ENCODE data around the gene OPRM1.

OPRM1 gene

GRCh38 chr6:154080461-154081189 is 41.6 kb downstream of the OPRM1 start:
- Histone ChIP-seq H3K36me3 (ENCODE audit: control insufficient read depth, low read length) (no peaks in the 10 kb centered on the region), H3F3A (ENCODE audit: control insufficient read depth, insufficient read depth) (no peaks in the 10 kb centered on the region), H3K27me3 (ENCODE audit: control insufficient read depth, low read length) (no peaks in the 10 kb centered on the region), H3K4me1 (ENCODE audit: control insufficient read depth, low read length) (no peaks in the 10 kb centered on the region), H3K79me2 (ENCODE audit: control insufficient read depth, low read length) (no peaks in the 10 kb centered on the region), H3K27ac (ENCODE audit: low read depth, low read length) (no peak overlapping the region), H4K20me1 (ENCODE audit: control insufficient read depth, insufficient read depth, low read depth, low read length) (no peaks in the 10 kb centered on the region), H3K9me2 (replicated peaks; ENCODE audit: control insufficient read depth, low read length) (no peaks in the 10 kb centered on the region), H3K4me3 (ENCODE audit: low read length) (no peak overlapping the region), H3K9me3 (ENCODE audit: control insufficient read depth, insufficient read depth, low read length) (no peaks in the 10 kb centered on the region), H3K4me2 (ENCODE audit: low read length) (no peak overlapping the region)
- TF ChIP-seq EZH2phosphoT487 (IDR thresholded peaks at IDR 0.05; ENCODE audit: borderline replicate concordance, low read length) (no peak), CTCF (IDR thresholded peaks at IDR 0.05; ENCODE audit: low read depth, low read length, poor library complexity, severe bottlenecking) (no peak)

GRCh38 chr6:154086510-154086909 is 47.5 kb downstream of the OPRM1 start:
- H3K36me3 ChIP-seq (ENCODE audit: control insufficient read depth, low read length), result no peaks in the 10 kb centered on the region
- no peaks in the 10 kb centered on the region for H3K27me3 ChIP-seq (ENCODE audit: control insufficient read depth, low read length)
- no peaks in the 10 kb centered on the region for H3K4me1 ChIP-seq (ENCODE audit: control insufficient read depth, low read length)
- no peaks in the 10 kb centered on the region for H4K20me1 ChIP-seq (ENCODE audit: control insufficient read depth, insufficient read depth, low read depth, low read length)
- no peaks in the 10 kb centered on the region for H3F3A ChIP-seq (ENCODE audit: control insufficient read depth, insufficient read depth)
- no peak overlapping the region for H3K4me2 ChIP-seq (ENCODE audit: low read length)
- no peak overlapping the region for H3K4me3 ChIP-seq (ENCODE audit: low read length)
- H3K9me2 ChIP-seq (replicated peaks; ENCODE audit: control insufficient read depth, low read length), result no peaks in the 10 kb centered on the region
- TF ChIP-seq EZH2phosphoT487 (IDR thresholded peaks at IDR 0.05; ENCODE audit: borderline replicate concordance, low read length), result no peak
- TF ChIP-seq CTCF (IDR thresholded peaks at IDR 0.05; ENCODE audit: low read depth, low read length, poor library complexity, severe bottlenecking), result no peak
- H3K27ac ChIP-seq (ENCODE audit: low read depth, low read length), result no peak overlapping the region
- no peaks in the 10 kb centered on the region for H3K79me2 ChIP-seq (ENCODE audit: control insufficient read depth, low read length)
- H3K9me3 ChIP-seq (ENCODE audit: control insufficient read depth, insufficient read depth, low read length), result no peaks in the 10 kb centered on the region

GRCh38 chr6:154092326-154092962 is 53.4 kb downstream of the OPRM1 start:
- Histone ChIP-seq H3K36me3 (ENCODE audit: control insufficient read depth, low read length) (no peaks in the 10 kb centered on the region), H3K27me3 (ENCODE audit: control insufficient read depth, low read length) (no peaks in the 10 kb centered on the region), H3F3A (ENCODE audit: control insufficient read depth, insufficient read depth) (no peaks in the 10 kb centered on the region), H3K27ac (ENCODE audit: low read depth, low read length) (no peak overlapping the region), H3K4me2 (ENCODE audit: low read length) (no peak overlapping the region), H3K4me3 (ENCODE audit: low read length) (no peak overlapping the region), H3K4me1 (ENCODE audit: control insufficient read depth, low read length) (no peaks in the 10 kb centered on the region), H4K20me1 (ENCODE audit: control insufficient read depth, insufficient read depth, low read depth, low read length) (no peaks in the 10 kb centered on the region), H3K9me3 (ENCODE audit: control insufficient read depth, insufficient read depth, low read length) (no peaks in the 10 kb centered on the region), H3K79me2 (ENCODE audit: control insufficient read depth, low read length) (no peaks in the 10 kb centered on the region), H3K9me2 (replicated peaks; ENCODE audit: control insufficient read depth, low read length) (no peaks in the 10 kb centered on the region)
- no peak for TF ChIP-seq CTCF (IDR thresholded peaks at IDR 0.05; ENCODE audit: low read depth, low read length, poor library complexity, severe bottlenecking)
- TF ChIP-seq EZH2phosphoT487 (IDR thresholded peaks at IDR 0.05; ENCODE audit: borderline replicate concordance, low read length), result no peak
